Stomach smooth muscle (tissue), 2 donors: ENCODE measurements around the gene FHOD3.

Experiments
- H3K27ac ChIP-seq: one replicate; pipeline ENCODE4 v1.7.0; 2013; ENCODE audit warnings: mild to moderate bottlenecking, low read length, inconsistent platforms
- H3K27me3 ChIP-seq, 2 donors: one replicate each; pipeline ENCODE4 v1.7.0; 2013; ENCODE audit warnings: low read length in 2 of 2; ENCODE audit not compliant: insufficient read depth in 2 of 2, control insufficient read depth in 1 of 2
- H3K36me3 ChIP-seq, 2 donors: one replicate each; pipeline ENCODE4 v1.7.0; 2013; ENCODE audit warnings: low read length in 2 of 2; ENCODE audit not compliant: control insufficient read depth in 2 of 2, insufficient read depth in 2 of 2
- H3K4me1 ChIP-seq: one replicate; pipeline ENCODE4 v1.7.0; 2013; ENCODE audit warnings: low read length; ENCODE audit not compliant: control insufficient read depth, insufficient read depth
- H3K4me3 ChIP-seq, 2 donors: one replicate each; pipeline ENCODE4 v1.7.0; 2013; ENCODE audit warnings: low read length in 2 of 2
- H3K9ac ChIP-seq, 2 donors: one replicate each; pipeline ENCODE4 v1.7.0; 2013; ENCODE audit warnings: low read length in 2 of 2, mild to moderate bottlenecking in 1 of 2
- H3K9me3 ChIP-seq, 2 donors: one replicate each; pipeline ENCODE4 v1.7.0; 2013; ENCODE audit warnings: low read length in 2 of 2; ENCODE audit not compliant: control insufficient read depth in 2 of 2
- donor health status: healthy.
- donor health status: Pancreatic carcinoma.

Gene FHOD3

GRCh38 chr18:36613069-36613468 lies 315.6 kb downstream of the FHOD3 start:
- Histone ChIP-seq H3K4me3 (no peak overlapping the region), H3K4me1 (no peaks in the 10 kb centered on the region), H3K27me3 (no peaks in the 10 kb centered on the region), H3K27ac (no peak overlapping the region), H3K9ac (no peak overlapping the region), H3K9me3 (no peaks in the 10 kb centered on the region), H3K36me3 (peaks cover 0 to 2% of the 10 kb centered on the region in 2 donors)

GRCh38 chr18:36613810-36614209 lies 316.3 kb downstream of the FHOD3 start:
- no peaks in the 10 kb centered on the region for H3K9me3 ChIP-seq
- no peak overlapping the region for H3K27ac ChIP-seq
- no peak overlapping the region for H3K9ac ChIP-seq
- H3K36me3 ChIP-seq, result peaks cover 0 to 2% of the 10 kb centered on the region in 2 donors
- H3K27me3 ChIP-seq, result no peaks in the 10 kb centered on the region
- no peak overlapping the region for H3K4me3 ChIP-seq
- H3K4me1 ChIP-seq, result no peaks in the 10 kb centered on the region

- Histone ChIP-seq H3K27ac (no peak overlapping the region), H3K36me3 (no peaks in the 10 kb centered on the region), H3K4me1 (no peaks in the 10 kb centered on the region), H3K27me3 (no peaks in the 10 kb centered on the region), H3K4me3 (no peak overlapping the region), H3K9ac (no peak overlapping the region), H3K9me3 (no peaks in the 10 kb centered on the region)
Observed at GRCh38 chr18:36620788-36621187, 323.3 kb downstream of the FHOD3 start.

- H3K4me3 ChIP-seq, result no peak overlapping the region
- H3K27ac ChIP-seq, result no peak overlapping the region
- H3K9me3 ChIP-seq, result no peaks in the 10 kb centered on the region
- H3K9ac ChIP-seq, result no peak overlapping the region
- H3K36me3 ChIP-seq, result no peaks in the 10 kb centered on the region
- H3K4me1 ChIP-seq, result no peaks in the 10 kb centered on the region
- H3K27me3 ChIP-seq, result no peaks in the 10 kb centered on the region
Observed at GRCh38 chr18:36622610-36623009, 325.1 kb downstream of the FHOD3 start.

GRCh38 chr18:36623091-36623490 lies 325.6 kb downstream of the FHOD3 start:
- Histone ChIP-seq H3K9ac (no peak overlapping the region), H3K4me1 (no peaks in the 10 kb centered on the region), H3K27ac (no peak overlapping the region), H3K27me3 (no peaks in the 10 kb centered on the region), H3K36me3 (no peaks in the 10 kb centered on the region), H3K4me3 (no peak overlapping the region), H3K9me3 (no peaks in the 10 kb centered on the region)

GRCh38 chr18:36623681-36624190 lies 326.2 kb downstream of the FHOD3 start:
- no peak overlapping the region for H3K27ac ChIP-seq
- H3K36me3 ChIP-seq, result no peaks in the 10 kb centered on the region
- no peaks in the 10 kb centered on the region for H3K9me3 ChIP-seq
- no peaks in the 10 kb centered on the region for H3K4me1 ChIP-seq
- no peak overlapping the region for H3K4me3 ChIP-seq
- H3K27me3 ChIP-seq, result no peaks in the 10 kb centered on the region
- H3K9ac ChIP-seq, result no peak overlapping the region

- Histone ChIP-seq H3K9ac (no peak overlapping the region), H3K27ac (no peak overlapping the region), H3K36me3 (no peaks in the 10 kb centered on the region), H3K9me3 (no peaks in the 10 kb centered on the region), H3K4me3 (no peak overlapping the region), H3K27me3 (no peaks in the 10 kb centered on the region), H3K4me1 (no peaks in the 10 kb centered on the region)
Observed at GRCh38 chr18:36624451-36625167, 327.1 kb downstream of the FHOD3 start.

- Histone ChIP-seq H3K27me3 (no peaks in the 10 kb centered on the region), H3K27ac (no peak overlapping the region), H3K9ac (no peak overlapping the region), H3K4me1 (no peaks in the 10 kb centered on the region), H3K36me3 (no peaks in the 10 kb centered on the region), H3K9me3 (no peaks in the 10 kb centered on the region), H3K4me3 (no peak overlapping the region)
Observed at GRCh38 chr18:36625386-36625785, 327.9 kb downstream of the FHOD3 start.

- H3K4me3 ChIP-seq, result no peak overlapping the region
- H3K36me3 ChIP-seq, result no peaks in the 10 kb centered on the region
Observed at GRCh38 chr18:36627637-36628036, 330.1 kb downstream of the FHOD3 start.

GRCh38 chr18:36628435-36629137 lies 331.1 kb downstream of the FHOD3 start:
- Histone ChIP-seq H3K36me3 (no peaks in the 10 kb centered on the region), H3K27ac (no peak overlapping the region), H3K4me3 (no peak overlapping the region), H3K9ac (no peak overlapping the region), H3K27me3 (no peaks in the 10 kb centered on the region), H3K4me1 (no peaks in the 10 kb centered on the region), H3K9me3 (no peaks in the 10 kb centered on the region)

More at GRCh38 chr18:36627637-36628036, 330.1 kb downstream of the FHOD3 start:
- no peaks in the 10 kb centered on the region for H3K9me3 ChIP-seq
- no peak overlapping the region for H3K27ac ChIP-seq
- H3K9ac ChIP-seq, result no peak overlapping the region
- no peaks in the 10 kb centered on the region for H3K4me1 ChIP-seq
- no peaks in the 10 kb centered on the region for H3K27me3 ChIP-seq

GRCh38 chr18:36629138-36629530 lies 331.6 kb downstream of the FHOD3 start:
- Histone ChIP-seq H3K27me3 (no peaks in the 10 kb centered on the region), H3K36me3 (no peaks in the 10 kb centered on the region), H3K27ac (no peak overlapping the region), H3K9me3 (no peaks in the 10 kb centered on the region), H3K4me3 (no peak overlapping the region), H3K9ac (no peak overlapping the region), H3K4me1 (no peaks in the 10 kb centered on the region)
